Adrenal gland (tissue), 5 donors: ENCODE data around the gene PRMT6.

Source experiments
- POLR2A ChIP-seq, 2 donors: fragments of 450-650 bp; IDR thresholded peaks; one replicate each; pipeline ENCODE4 v1.6.1; 2017; ENCODE audit warnings: antibody characterized with exemption in 2 of 2, mild to moderate bottlenecking in 2 of 2, moderate library complexity in 1 of 2
- TF ChIP-seq, protein P1 (sequence below), 6 experiments: fragments of 450-650 bp in 4 of 6; fragments of 200-600 bp in 2 of 6; sonication (generic) in 1 of 6; IDR thresholded peaks; 1 replicate in 5 of 6; 2 replicates in 1 of 6; pipeline versions ENCODE4 v1.5.1 to v1.8.0; 2016 to 2021; ENCODE audit warnings: antibody characterized with exemption in 6 of 6, mild to moderate bottlenecking in 2 of 6, moderate library complexity in 1 of 6
- donor health status: DM: no; HTN: no; CAD: no.

DNA sequence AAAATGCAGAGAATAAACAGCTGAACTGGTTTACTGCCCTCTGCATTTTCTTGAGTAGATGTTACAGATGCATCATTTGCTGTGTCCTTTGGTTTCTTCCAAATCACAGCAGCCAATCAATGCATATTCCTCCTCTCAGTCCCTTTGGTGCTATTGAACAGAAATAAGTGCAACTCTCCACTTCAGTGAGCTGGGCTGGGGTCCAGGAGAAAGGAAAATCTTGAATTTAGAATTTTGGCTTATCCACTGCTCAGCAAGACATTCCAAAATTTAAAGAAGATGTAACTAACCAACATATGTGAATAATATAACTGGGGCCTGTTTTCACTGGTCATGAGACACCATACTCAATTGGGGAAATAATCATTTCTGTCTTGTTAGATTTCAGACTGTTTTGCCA is 39.2 kb downstream of the PRMT6 start:
- TF ChIP-seq, protein P1, sequence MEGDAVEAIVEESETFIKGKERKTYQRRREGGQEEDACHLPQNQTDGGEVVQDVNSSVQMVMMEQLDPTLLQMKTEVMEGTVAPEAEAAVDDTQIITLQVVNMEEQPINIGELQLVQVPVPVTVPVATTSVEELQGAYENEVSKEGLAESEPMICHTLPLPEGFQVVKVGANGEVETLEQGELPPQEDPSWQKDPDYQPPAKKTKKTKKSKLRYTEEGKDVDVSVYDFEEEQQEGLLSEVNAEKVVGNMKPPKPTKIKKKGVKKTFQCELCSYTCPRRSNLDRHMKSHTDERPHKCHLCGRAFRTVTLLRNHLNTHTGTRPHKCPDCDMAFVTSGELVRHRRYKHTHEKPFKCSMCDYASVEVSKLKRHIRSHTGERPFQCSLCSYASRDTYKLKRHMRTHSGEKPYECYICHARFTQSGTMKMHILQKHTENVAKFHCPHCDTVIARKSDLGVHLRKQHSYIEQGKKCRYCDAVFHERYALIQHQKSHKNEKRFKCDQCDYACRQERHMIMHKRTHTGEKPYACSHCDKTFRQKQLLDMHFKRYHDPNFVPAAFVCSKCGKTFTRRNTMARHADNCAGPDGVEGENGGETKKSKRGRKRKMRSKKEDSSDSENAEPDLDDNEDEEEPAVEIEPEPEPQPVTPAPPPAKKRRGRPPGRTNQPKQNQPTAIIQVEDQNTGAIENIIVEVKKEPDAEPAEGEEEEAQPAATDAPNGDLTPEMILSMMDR (IDR thresholded peaks at IDR 0.05) = no peak
- no peak for TF ChIP-seq POLR2A (IDR thresholded peaks at IDR 0.05)
